ENCODE data around the gene MTA1.

DNA sequence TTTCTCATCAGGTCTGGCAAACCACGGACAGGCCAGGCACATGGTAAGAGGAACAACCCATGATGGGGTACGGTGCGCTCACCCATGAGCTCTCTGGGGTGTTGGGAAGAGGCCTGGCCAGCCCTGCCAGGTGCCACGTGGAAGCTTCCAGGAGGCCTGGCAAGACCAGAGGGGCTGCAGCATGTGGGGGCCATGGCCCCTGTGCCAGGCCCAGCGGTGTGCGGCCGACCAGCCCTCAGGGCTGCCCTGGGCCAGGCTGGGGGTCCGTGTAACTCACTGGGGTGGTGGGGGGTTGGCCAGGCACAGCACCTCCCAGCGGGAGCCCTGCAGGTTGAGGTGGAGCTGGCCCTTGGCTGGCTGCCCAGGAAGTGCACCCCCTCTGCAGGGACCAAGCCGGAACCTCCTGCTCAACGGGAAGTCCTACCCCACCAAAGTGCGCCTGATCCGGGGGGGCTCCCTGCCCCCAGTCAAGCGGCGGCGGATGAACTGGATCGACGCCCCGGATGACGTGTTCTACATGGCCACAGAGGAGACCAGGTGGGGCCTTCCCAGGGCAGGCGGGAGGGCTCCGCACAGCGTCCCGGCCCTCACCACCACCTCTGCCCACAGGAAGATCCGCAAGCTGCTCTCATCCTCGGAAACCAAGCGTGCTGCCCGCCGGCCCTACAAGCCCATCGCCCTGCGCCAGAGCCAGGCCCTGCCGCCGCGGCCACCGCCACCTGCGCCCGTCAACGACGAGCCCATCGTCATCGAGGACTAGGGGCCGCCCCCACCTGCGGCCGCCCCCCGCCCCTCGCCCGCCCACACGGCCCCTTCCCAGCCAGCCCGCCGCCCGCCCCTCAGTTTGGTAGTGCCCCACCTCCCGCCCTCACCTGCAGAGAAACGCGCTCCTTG, 50.1 kb downstream of the MTA1 start:
- TF ChIP-seq, protein P1, sequence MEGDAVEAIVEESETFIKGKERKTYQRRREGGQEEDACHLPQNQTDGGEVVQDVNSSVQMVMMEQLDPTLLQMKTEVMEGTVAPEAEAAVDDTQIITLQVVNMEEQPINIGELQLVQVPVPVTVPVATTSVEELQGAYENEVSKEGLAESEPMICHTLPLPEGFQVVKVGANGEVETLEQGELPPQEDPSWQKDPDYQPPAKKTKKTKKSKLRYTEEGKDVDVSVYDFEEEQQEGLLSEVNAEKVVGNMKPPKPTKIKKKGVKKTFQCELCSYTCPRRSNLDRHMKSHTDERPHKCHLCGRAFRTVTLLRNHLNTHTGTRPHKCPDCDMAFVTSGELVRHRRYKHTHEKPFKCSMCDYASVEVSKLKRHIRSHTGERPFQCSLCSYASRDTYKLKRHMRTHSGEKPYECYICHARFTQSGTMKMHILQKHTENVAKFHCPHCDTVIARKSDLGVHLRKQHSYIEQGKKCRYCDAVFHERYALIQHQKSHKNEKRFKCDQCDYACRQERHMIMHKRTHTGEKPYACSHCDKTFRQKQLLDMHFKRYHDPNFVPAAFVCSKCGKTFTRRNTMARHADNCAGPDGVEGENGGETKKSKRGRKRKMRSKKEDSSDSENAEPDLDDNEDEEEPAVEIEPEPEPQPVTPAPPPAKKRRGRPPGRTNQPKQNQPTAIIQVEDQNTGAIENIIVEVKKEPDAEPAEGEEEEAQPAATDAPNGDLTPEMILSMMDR (IDR thresholded peaks at IDR 0.05) = no peak
- TF ChIP-seq POLR2A (IDR thresholded peaks at IDR 0.05) = no peak

Data from Peyer's patch (tissue), 4 donors.